Astrocyte (in vitro differentiated cells and primary cell): ENCODE measurements around the gene CNNM2.

ENCODE experiments used
- CTCF ChIP-seq: IDR thresholded peaks from 2 replicates; pipeline ENCODE4 v1.5.1; 2011; ENCODE audit warnings: low read depth, mild to moderate bottlenecking, inconsistent platforms, low read length, moderate library complexity; ENCODE audit not compliant: insufficient read depth
- EZH2 ChIP-seq: IDR thresholded peaks from 2 replicates; pipeline ENCODE4 v1.6.1; 2012; ENCODE audit warnings: mild to moderate bottlenecking, low read length, inconsistent platforms; ENCODE audit not compliant: insufficient read depth

DNA sequence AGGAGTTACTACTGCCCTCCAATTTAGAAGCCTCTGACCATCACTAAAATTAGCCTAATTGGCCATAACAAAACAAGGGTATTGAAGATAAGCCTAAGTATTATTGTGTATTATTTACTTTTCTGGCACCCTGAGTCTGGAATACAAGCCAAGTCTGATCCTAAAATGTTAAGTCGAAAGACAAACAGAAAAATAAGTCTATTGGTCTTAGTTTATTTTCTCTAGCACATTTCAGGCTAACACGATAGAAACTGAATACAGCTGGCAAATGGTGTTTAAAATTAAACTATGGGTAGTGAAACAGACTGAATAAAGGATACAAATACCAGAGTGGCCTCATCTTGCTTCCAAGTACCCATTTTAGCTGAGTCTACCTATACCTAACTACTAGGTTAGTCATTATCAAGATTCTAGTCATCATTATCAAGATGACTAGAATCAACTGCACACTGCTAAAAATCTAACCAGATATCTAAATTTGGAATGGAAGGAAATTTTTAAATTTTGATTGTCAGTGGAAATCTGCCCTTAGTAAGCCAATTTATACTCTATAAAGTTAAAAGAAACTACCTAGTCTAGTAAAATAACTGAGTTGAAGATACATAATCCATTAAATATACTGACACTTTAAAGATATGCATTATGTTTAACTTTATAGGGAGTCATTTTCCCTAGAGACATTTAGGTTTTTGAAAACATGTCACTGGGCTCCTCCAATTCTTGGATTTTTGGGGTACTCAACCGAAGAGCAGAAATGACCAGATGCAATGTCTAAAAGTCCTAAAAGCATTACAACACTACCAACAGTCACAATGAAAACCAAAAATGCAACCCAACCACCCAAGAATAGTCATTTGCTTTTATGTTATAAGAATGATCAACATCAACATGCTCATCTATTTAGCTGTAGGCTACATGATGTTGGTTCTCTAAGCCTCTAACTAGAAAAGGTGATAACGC is 194.1 kb downstream of the CNNM2 start:
- TF ChIP-seq CTCF, result no peak
- TF ChIP-seq EZH2, result no peak
